Tibial nerve (tissue), 3 donors: ENCODE results near the gene REPS1.

Source experiments
- CTCF ChIP-seq, 5 experiments: fragments of 200-600 bp in 3 of 5; fragments of 450-650 bp in 2 of 5; sonication (generic) in 3 of 5; IDR thresholded peaks; one replicate each; pipeline ENCODE4 v1.5.1; 2016 to 2019; ENCODE audit warnings: antibody characterized with exemption in 5 of 5, mild to moderate bottlenecking in 3 of 5, moderate library complexity in 2 of 5
- POLR2A ChIP-seq, 2 donors: fragments of 450-650 bp; IDR thresholded peaks; one replicate each; pipeline ENCODE4 v1.6.1; 2017; ENCODE audit warnings: antibody characterized with exemption in 2 of 2, mild to moderate bottlenecking in 2 of 2, moderate library complexity in 2 of 2

DNA sequence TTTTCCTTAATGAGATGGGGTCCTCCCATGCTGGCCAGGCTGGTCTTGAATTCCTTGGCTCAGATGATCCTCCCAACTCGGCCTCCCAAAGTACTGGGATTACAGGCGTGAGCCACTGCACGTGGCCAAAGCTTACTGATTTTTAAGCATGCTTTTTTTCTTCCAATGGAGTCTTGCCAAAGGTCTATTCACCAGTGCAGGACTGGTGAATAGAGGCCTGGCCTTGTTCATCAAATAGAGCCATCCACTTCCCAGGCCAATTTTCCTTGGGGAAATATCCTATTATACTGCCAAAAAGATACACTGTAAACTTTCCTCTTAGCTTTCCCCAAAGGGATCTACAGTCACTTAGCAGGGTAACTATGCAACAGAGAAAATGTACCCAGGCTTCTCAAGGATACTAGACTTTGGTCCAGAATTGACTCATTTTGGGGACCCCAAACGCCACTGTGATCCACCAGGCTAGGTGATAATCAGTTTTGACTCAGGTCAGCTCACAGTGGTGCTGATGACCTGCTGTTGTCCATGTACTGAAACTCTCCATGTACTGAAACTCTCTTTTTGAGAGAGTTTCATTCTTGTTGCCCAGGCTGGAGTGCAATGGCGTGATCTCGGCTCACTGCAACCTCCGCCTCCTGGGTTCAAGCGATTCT, 91.8 kb downstream of the REPS1 start:
- TF ChIP-seq CTCF (IDR thresholded peaks at IDR 0.05) (no peak), POLR2A (IDR thresholded peaks at IDR 0.05) (no peak)
